Stimulated activated CD8-positive, alpha-beta memory T cell treated with anti-CD3 and anti-CD28 coated beads, Interleukin-12 subunit alpha, Interleukin-12 subunit beta, amount 100 ng/mL, for 4 hours (primary cell): ENCODE measurements around the gene GALNT2.
A peak's percentile ranks its signal among the peaks of the same experiment; 100 is the strongest.

Experiments used
- DNase-seq: peaks from one replicate; pipeline ENCODE4 v3.0.0-alpha.2; 2020; ENCODE audit warnings: low read depth

Gene GALNT2

GRCh38 chr1:230066466-230067404 is at the start of gene GALNT2:
TSS of gene GALNT2 (plus strand) at chr1:230067238. CDS start at chr1:230067281, 43 bp downstream.
- DNase-seq = peak; percentile 86

DNA sequence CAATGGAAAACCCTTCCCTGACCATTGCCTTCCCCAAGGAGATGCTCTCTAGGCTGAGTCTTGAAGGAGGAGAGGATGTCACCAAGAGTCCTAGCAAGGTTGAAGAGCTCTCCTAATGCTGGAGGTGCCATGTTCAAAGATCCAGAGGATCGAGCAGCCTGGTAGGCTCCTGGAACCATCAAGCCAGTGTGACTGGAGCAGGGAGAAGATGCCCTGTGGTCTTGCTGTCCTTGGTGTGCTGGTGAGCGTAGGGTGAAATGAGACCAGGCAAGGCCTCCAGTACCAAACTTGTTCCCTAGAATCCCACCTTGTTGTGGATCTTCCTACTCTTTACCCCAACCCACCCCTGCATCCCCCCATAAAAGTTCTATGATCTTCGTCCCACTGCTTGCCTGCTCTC is 46.6 kb upstream of the GALNT2 start:
- DNase-seq = no peak

DNA sequence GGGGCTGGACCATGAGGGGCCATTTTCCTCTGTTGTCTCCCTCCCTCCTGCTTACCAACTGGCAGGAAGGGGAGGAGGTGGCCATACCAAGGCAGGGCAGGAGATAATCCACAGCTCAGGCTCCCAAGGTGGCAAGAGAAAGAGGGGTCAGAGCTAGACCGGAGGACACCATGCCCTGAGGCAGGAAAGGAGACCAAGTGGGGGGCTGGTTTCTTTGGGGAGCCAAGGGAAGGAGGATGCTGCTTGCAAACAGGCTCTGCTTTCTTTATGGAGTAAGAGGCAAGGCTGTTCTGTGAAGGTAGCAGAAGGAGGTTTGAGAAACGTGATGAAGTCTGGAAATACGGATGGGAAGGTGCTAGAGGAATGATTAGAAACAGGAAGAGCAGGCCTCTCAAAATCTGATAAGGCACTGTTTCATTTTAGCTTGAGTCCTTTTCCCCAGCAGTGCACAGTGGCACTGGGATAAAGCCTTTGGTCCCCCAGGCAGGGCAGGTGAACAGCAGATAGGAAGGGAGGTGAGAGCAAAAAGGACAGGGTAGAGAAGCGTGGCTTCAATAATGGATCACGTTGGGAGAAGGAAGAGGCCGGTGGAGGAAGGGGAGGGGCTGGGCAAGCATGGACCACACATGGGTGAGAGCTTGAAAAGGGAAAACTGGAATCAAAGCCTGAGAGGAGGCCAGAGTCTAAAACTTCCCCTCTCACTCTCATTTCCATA is 44.2 kb upstream of the GALNT2 start:
- no peak for DNase-seq

GRCh38 chr1:230025686-230026085 is 41.4 kb upstream of the GALNT2 start:
- DNase-seq = no peak

DNA sequence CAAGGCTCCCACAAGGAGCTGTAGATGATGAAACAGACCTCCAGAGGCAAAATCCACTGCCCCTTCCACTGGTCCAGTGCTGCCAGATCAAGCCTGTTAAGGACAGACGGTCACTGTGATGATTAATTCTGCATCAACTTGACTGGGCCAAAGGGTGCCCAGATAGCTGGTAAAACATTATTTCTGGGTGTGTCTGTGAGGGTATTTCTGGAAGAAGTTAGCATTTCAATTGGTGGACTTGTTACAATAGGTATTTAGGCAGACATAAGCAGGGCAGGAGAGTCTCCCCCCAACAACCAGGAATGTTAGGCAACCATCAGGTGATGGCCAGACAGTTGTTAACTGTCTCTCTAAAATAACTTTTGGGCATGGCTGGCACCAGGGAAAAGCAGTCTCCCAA is 40.9 kb upstream of the GALNT2 start:
- DNase-seq = no peak

DNA sequence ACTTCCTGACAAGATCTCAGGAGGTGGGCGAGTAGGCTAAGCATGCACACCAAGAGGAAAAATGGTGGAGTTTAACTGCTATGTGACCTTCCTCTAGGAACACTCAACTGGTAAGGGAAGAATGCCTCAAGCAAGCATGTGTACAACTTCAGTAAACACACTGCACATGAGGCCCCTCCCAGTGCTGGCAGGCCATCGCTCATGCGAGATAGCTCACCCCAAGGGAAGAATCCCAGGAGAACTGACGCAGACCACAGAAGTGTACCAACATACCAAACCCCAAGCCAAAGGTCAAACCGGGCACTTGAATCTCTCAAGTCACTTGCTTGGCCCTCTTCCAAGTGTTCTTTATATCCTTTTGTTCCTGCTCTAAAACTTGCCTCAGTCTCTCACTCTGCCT is 40.5 kb upstream of the GALNT2 start:
- DNase-seq = no peak

- no peak for DNase-seq
These were observed 38.3 kb upstream of the GALNT2 start for GRCh38 chr1:230028602-230029223.

- DNase-seq = no peak
These were observed 37.6 kb upstream of the GALNT2 start for GRCh38 chr1:230029244-230029941.

GRCh38 chr1:230030122-230030821 is 36.8 kb upstream of the GALNT2 start:
- DNase-seq = no peak

- DNase-seq = no peak
These were observed 35.9 kb upstream of the GALNT2 start for GRCh38 chr1:230031131-230031530.

GRCh38 chr1:230032516-230033281 is 34.3 kb upstream of the GALNT2 start:
- no peak for DNase-seq

GRCh38 chr1:230037261-230037660 is 29.8 kb upstream of the GALNT2 start:
- no peak for DNase-seq

- DNase-seq = no peak
These were observed 26.6 kb upstream of the GALNT2 start for GRCh38 chr1:230040440-230040839.

DNA sequence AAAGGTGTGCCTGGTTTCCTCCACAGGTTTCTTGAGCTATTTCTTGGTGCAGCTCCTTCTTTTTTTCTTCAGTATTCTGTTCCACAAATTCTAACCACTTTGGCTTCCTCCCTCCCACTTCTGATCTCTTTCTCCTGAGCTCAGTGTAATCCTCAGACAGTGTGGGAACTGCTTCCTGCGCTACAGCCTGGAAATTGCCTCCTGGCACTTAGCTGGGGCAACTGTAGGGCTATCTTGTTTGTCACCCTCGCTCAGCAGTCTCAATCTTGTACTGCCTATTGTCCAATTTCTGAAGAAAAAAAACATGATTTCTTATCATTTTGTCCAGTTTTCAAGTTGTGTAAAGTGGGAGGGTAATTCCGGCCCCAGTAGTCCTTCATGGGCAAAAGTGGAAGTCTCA is 24.0 kb upstream of the GALNT2 start:
- DNase-seq = no peak

DNA sequence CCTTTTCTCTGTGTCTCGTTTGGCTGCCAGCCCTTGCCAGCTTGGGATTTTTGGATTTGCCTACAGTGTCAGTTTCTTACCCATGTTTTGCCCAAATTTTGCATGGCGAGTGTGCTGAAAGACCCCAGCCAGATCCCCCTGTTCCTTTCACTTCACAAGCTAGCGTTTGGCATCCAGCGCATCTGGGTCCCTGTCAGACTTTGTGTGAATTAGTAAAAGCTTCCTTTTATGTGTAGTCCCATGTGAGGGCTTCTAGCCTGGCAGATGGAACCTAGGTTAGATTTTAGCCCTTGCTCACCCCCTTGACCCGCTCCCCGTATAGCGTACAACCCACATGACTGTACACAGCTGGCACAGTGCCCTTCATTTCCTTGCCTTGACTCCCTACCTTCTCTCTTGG is 22.3 kb upstream of the GALNT2 start:
- DNase-seq = no peak

DNA sequence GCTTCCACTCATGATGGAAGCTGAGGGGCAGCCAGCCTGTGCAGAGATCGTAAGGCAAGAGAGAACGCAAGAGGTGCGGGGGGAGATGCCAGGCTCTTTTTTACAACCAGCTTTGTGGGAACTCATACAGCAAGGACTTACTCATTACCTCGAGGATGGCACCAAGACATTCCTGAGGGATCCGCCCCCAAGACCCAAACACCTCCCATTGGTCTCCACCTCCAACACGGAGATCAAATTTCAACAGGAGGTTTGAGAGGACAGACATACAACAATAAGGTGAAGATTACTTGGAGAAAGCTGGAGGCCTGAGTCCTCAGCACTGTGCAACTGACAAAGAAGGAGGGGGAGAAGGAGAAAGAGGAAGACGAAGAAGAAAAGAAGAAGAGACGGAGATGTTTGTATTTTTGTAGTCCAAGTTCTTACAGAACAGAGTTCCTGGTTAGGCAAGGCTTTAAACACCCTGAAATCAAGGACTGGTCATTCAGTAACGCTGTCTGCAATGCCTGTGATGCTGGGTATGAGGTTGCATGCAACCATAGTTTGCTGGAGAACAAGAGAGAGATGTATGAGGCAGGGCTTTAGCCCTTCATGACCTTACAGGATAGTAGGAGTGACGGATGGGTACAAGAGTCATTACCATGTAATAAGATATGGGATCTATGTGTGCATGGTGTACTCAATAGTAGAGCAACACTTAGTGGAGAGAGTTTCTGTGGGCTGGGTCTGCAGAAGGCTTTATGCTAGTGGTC is 19.7 kb upstream of the GALNT2 start:
- DNase-seq = no peak

DNA sequence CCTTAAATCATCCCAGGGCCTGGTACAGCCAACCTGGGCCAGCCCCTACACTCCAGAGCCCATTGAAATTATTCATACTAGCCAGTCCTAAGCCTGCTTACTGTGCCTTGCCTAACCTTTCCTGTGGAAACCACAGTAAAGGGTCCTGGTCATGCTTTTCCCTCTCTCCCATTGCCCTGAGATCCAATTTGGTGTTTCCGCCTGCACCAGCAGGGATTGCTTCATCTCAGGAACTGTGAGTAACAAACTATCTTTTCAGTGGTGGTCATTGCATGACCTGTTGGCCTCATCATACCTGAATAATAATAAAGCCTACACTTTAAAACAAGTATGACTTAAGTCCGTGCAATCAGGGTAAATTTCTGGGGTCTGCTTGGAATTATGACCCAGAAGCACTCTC is 18.7 kb upstream of the GALNT2 start:
- DNase-seq = no peak

DNA sequence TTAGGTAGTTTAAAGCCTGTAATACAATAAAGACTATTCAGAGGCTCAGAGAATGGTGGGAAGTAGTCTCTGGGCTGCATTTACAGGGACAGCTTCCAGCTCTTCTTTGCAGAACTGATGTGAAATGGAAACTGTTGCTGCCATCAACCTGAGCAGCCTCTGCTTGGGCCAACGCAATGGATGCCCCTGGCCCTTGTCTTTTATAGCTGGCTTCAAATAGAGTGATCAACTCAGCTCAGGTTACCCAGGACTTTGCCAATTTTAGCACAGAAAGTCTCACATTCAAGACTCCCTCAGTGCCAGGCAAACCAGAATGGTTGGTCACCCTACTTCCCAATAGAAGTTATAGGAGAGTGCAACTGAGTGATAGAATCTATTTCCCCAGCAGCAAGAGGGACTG is 18.1 kb upstream of the GALNT2 start:
- no peak for DNase-seq

DNA sequence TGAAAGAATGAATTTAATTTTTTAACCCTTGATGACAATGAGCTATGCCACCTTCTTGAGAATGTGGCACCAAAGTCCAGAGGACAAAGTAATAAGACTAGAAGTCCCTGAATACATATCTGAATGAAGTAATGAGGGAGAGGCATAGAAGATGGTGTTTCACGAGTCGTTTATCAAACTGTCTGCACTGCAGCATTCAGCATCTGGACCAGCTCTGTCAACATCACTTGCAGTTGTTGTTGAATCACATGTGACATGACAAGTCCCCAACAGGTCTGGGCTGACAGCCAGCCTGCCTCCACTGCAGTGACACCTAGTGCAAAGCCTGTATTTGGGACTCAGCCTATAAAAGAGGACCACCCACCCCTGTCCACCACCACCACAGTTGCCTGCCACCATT is 17.3 kb upstream of the GALNT2 start:
- DNase-seq = no peak
